ENCODE data around the gene THSD4.
"Not testable (repeated sequence)": the region's sequence is repeated elsewhere in the genome, so short reads cannot be mapped to it uniquely, and the experiment has no call there.

THSD4 gene

GRCh38 chr15:71385457-71385856, 270.2 kb downstream of the THSD4 start:
- DNase-seq (ENCODE audit: low read depth): no peak

GRCh38 chr15:71386005-71386404, 270.7 kb downstream of the THSD4 start:
- DNase-seq (ENCODE audit: low read depth): no peak

- DNase-seq (ENCODE audit: low read depth): no peak
Measured at GRCh38 chr15:71386448-71387236, 271.4 kb downstream of the THSD4 start.

GRCh38 chr15:71387810-71388209, 272.5 kb downstream of the THSD4 start:
- DNase-seq (ENCODE audit: low read depth): no peak

DNA sequence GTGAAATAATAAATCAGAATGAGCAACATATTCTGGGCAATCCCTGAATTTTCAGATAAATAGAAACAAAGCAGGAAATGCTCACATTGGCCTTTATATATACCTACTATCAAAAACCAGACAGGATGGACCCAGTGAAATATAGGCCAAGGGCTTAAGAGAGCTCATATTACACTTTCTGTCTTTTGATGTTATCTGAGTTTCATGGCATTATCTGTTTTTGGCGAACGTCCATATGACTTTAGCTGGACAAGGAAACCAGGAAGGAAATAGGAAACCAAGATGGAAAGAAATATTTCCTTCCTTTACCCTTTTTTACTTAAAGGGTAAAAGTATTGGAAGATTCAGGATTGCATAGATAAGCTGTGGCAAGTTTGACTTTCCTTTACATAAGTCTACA, 274.8 kb downstream of the THSD4 start:
- no peak for DNase-seq (ENCODE audit: low read depth)

DNA sequence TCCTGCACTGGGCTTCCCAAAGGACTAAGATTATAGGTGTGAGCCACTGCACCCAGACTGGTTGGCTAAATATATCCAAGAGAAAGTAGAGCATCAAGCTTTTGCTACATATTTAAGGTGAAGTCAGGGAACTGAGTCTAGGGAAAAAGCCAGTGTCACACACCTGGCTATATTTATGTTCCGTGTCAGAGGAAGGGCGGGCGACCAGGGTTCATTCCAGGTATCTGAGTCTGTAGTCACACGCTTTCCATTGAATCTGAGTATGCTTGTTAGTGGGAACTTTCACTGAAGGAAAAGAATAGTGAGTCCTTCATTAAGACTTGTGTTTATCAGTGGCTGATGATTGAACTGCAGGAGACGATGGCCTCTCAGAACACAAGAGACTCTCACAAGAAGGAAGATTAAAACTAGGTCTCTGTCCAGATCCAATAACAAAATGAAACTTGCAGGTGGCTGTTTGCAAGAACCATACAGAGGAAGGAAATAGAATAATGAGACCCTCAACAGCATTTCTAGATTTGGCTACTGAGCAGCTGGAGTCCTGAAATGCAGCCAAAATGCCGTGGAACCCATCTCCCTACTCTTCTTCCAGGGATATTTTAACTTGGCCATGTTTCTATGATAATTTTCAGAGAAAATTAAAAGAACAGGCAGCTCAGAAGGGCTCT, 276.3 kb downstream of the THSD4 start:
- no peak for DNase-seq (ENCODE audit: low read depth)

DNA sequence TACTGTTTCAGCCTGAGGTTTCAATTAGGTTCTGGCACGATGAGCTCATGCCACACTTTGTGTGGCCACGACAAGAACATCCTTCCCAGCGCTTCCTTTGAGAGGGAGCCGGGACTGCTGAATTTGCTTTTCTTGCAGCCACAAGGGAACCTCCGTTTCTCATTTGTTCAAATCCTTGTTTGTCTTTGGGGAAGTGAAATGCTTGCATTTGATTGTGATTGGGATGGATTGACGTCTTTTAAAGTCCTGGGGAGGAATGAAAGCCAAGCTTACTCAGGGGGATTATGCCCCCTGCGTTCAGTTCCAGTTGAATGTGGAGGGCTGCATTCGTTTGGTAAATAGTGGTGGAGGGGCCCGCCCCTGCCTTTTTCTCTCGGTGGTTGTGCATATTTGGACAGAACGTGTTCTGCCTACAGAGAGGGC, 277.6 kb downstream of the THSD4 start:
- DNase-seq (ENCODE audit: low read depth): no peak

DNA sequence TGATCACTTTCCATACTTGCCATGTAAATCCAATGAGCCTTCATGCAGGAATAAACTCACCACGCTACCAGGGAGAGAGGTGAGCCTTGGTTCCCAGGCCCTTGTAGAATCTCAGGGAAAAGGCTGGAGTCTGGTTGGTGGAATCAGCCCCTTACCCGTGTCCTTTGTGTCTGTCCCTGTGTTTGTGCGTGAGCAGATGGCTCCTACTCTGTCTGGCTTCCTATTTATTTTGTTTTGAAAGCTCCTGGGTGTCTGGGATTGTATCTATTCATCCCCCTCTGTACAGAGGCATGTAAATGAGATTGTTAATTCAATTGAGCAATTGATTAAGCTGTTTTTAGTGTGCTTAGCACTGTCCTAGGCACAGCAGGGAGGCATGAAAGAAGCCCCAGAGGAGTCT, 278.1 kb downstream of the THSD4 start:
- DNase-seq (ENCODE audit: low read depth): no peak

GRCh38 chr15:71396536-71397125, 281.4 kb downstream of the THSD4 start:
- DNase-seq (ENCODE audit: low read depth): no peak

GRCh38 chr15:71397377-71397776, 282.1 kb downstream of the THSD4 start:
- DNase-seq (ENCODE audit: low read depth): no peak

DNA sequence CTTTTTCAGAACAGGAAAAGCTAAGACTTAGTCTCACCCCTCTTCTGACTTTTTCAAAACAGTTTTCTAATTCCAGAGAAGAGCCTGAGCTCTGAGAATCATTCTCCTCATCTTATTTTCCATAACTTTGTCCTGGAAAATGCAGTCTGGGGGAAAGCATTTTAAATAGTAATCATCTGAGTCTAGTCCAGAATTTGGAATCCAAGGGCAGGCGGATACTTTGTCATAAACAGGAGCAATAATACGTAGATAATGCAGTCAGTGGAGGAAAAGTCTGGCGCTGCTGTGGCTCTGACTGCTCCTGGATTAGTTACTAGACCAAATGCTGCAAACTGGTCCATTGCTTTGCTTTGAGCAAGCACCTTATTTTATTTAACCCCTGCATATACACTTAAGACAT, 285.0 kb downstream of the THSD4 start:
- DNase-seq (ENCODE audit: low read depth): no peak

- not testable (repeated sequence) for DNase-seq (ENCODE audit: low read depth)
Measured at GRCh38 chr15:71401728-71402127, 286.5 kb downstream of the THSD4 start.

GRCh38 chr15:71409541-71409940, 294.3 kb downstream of the THSD4 start:
- DNase-seq (ENCODE audit: low read depth): no peak

DNA sequence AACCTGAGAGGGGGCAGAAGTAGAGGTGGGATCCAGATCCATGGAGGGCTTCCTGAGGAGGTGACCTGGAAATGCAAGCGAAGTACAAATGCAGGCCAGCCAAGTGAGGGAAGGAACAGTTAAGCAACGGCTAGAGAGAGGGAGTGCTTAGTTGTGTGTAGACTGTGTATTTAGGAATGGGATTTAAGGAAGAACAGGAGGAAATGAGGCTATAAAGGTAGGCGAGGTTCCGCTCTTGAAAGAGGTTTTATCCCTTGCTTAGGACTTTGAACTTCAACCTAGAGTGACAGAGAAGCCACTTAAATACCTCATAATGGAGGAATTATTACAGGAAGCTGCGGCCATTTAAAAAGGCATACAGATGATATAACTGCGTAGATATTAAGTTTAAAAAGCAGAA, 295.1 kb downstream of the THSD4 start:
- DNase-seq (ENCODE audit: low read depth): no peak

GRCh38 chr15:71411538-71412482, 296.5 kb downstream of the THSD4 start:
- no peak for DNase-seq (ENCODE audit: low read depth)

GRCh38 chr15:71413419-71413818, 298.1 kb downstream of the THSD4 start:
- no peak for DNase-seq (ENCODE audit: low read depth)

- DNase-seq (ENCODE audit: low read depth): no peak
Measured at GRCh38 chr15:71414853-71415252, 299.6 kb downstream of the THSD4 start.

GRCh38 chr15:71422530-71423259, 307.4 kb downstream of the THSD4 start:
- no peak for DNase-seq (ENCODE audit: low read depth)

DNA sequence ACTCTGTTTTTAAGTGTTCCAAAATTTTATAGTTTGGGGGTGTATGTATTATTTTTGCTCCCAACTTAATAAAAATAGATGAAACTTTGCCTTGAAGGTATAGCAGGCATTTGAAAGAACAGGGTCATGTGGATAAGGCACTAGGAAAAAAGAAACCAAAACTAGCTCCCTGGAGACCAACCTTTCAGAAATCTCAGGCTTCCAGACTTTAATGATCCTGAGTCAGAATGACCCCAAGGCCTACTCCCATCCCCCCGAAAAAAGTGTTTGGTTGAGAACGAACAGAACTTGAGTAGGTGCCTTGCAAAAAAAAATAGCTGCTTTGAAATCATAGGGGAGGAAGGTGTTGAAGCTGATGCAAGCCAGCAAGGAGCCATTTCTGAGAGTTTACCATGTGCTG, 309.5 kb downstream of the THSD4 start:
- DNase-seq (ENCODE audit: low read depth): no peak

DNA sequence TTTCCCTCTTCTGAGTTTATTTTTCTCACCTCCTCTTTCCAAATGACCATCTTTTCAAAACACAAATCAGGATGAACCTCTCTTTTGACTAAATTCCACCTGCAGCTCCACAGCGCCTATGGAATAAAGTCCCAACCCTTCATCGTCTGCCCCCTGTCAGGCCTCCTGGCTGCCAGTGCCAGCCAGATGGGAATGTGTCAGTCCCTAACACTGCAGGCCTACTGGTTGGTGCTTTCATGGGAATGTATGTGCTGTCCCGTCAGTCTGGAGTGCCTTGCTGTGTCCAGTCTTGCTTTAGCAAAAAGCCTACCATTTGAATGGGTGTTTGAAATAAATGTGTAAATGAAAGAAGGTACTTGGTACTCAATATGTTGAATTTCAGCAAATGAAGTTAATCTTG, 310.1 kb downstream of the THSD4 start:
- no peak for DNase-seq (ENCODE audit: low read depth)

DNA sequence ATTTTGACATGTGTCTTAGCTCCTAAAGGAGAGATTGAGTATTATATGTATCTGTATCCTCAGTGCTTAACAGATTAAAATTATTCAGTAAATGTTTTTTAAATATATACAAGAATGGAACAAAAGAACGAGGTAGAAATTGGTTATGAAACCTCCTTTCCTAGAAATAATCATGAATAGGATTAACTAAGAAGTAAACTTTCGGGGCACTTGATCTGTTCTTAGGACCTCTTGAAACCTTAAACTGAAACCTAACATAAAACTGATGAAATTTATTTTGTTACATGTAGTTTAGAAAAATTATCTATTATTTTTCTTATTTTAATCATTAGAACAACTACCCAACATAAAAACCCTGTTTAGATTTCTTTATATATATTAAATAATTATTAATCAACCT, 311.5 kb downstream of the THSD4 start:
- DNase-seq (ENCODE audit: low read depth): no peak

DNA sequence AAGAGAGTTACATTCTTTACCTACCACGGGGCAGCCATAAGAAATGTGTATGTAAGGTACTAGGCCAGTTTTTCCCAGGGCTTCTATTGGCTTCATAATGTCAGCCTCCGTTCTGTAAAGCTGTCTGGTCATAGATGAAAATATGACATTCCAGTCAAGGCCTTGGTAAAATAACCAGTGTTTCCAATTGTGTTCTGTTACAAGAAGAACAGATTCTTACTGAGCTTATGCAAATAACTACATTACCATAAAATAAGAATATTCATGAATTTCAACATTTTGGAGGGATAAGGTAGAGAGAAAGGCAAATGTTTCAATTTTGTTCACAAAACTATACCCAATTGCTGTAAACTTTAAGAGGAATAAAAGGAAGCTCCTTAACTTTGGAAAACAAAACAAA, 315.5 kb downstream of the THSD4 start:
- DNase-seq (ENCODE audit: low read depth): no peak

All from CMK (cell line).